Trophoblast cell (in vitro differentiated cells and primary cell): ENCODE results near the gene KDM4B.

Experiments
- DNase-seq, 2 donors: peaks; one replicate each; pipeline ENCODE4 v3.0.0-alpha.2; 2016
- H2AFZ ChIP-seq: 2 replicates; pipeline ENCODE4 v1.6.1; 2013; ENCODE audit warnings: low read length, moderate library complexity, mild to moderate bottlenecking; ENCODE audit not compliant: insufficient read depth, poor library complexity
- H2AK5ac ChIP-seq: 2 replicates; pipeline ENCODE4 v1.6.1; 2013; ENCODE audit warnings: mild to moderate bottlenecking, low read length
- H2BK120ac ChIP-seq: 2 replicates; pipeline ENCODE4 v1.6.1; 2013; ENCODE audit warnings: low read length, mild to moderate bottlenecking, moderate library complexity; ENCODE audit not compliant: insufficient read depth, poor library complexity
- H2BK12ac ChIP-seq: 2 replicates; pipeline ENCODE4 v1.6.1; 2013; ENCODE audit warnings: mild to moderate bottlenecking, low read length, moderate library complexity
- H2BK5ac ChIP-seq: 2 replicates; pipeline ENCODE4 v1.6.1; 2013; ENCODE audit warnings: low read length, low read depth, moderate library complexity, mild to moderate bottlenecking; ENCODE audit not compliant: poor library complexity
- H3K14ac ChIP-seq: 2 replicates; pipeline ENCODE4 v1.6.1; 2013; ENCODE audit warnings: mild to moderate bottlenecking, low read length
- H3K18ac ChIP-seq: 2 replicates; pipeline ENCODE4 v1.6.1; 2013; ENCODE audit warnings: mild to moderate bottlenecking, low read length
- H3K23ac ChIP-seq: 2 replicates; pipeline ENCODE4 v1.6.1; 2013; ENCODE audit warnings: low read length
- H3K27ac ChIP-seq: 2 replicates; pipeline ENCODE4 v1.5.1; 2013; ENCODE audit warnings: low read depth, mild to moderate bottlenecking, inconsistent platforms, low read length, moderate library complexity
- H3K27me3 ChIP-seq: 2 replicates; pipeline ENCODE4 v1.6.1; 2013; ENCODE audit warnings: inconsistent platforms, mild to moderate bottlenecking, low read length, moderate library complexity; ENCODE audit not compliant: insufficient read depth
- H3K36me3 ChIP-seq, 2 experiments: 1 replicate in 1 of 2; 2 replicates in 1 of 2; pipeline ENCODE4 v1.6.1; 2013; ENCODE audit warnings: low read length in 2 of 2, mild to moderate bottlenecking in 2 of 2, moderate library complexity in 1 of 2; ENCODE audit not compliant: insufficient read depth in 2 of 2, control insufficient read depth in 1 of 2
- H3K4ac ChIP-seq: 2 replicates; pipeline ENCODE4 v1.6.1; 2013; ENCODE audit warnings: low read depth, mild to moderate bottlenecking, low read length, moderate library complexity
- H3K4me1 ChIP-seq, 2 experiments: 1 replicate in 1 of 2; 2 replicates in 1 of 2; pipeline ENCODE4 v1.6.1; 2013; ENCODE audit warnings: low read length in 2 of 2, mild to moderate bottlenecking in 2 of 2, moderate library complexity in 1 of 2; ENCODE audit not compliant: insufficient read depth in 2 of 2, control insufficient read depth in 1 of 2
- H3K4me2 ChIP-seq: 2 replicates; pipeline ENCODE4 v1.6.1; 2013; ENCODE audit warnings: inconsistent platforms, mild to moderate bottlenecking, low read length, moderate library complexity
- H3K4me3 ChIP-seq: 2 replicates; pipeline ENCODE4 v1.5.1; 2013; ENCODE audit warnings: mild to moderate bottlenecking, low read depth, low read length, inconsistent platforms
- H3K79me1 ChIP-seq: one replicate; pipeline ENCODE4 v1.6.1; 2013; ENCODE audit warnings: low read length
- H3K79me2 ChIP-seq: 2 replicates; pipeline ENCODE4 v1.6.1; 2013; ENCODE audit warnings: low read length, mild to moderate bottlenecking; ENCODE audit not compliant: control insufficient read depth, insufficient read depth, poor library complexity
- H3K9ac ChIP-seq: 2 replicates; pipeline ENCODE4 v1.6.1; 2013; ENCODE audit warnings: mild to moderate bottlenecking, low read length
- H3K9me3 ChIP-seq: 2 replicates; pipeline ENCODE4 v1.6.1; 2013; ENCODE audit warnings: low read depth, mild to moderate bottlenecking, control low read depth, inconsistent platforms, low read length; ENCODE audit not compliant: insufficient read depth
- H4K12ac ChIP-seq: 2 replicates; pipeline ENCODE4 v1.6.1; 2013; ENCODE audit warnings: low read depth, mild to moderate bottlenecking, low read length, moderate library complexity
- H4K8ac ChIP-seq: 2 replicates; pipeline ENCODE4 v1.6.1; 2013; ENCODE audit warnings: low read depth, mild to moderate bottlenecking, low read length, moderate library complexity
- H4K91ac ChIP-seq: one replicate; pipeline ENCODE4 v1.6.1; 2013; ENCODE audit warnings: low read depth, mild to moderate bottlenecking, low read length, moderate library complexity
- WGBS: extraction: QIAGEN DNeasy Blood & Tissue Kit; methylation state at CpG from one replicate; pipeline ENCODE4 v1.1.7; 2013; ENCODE audit warnings: missing lambda C conversion rate; ENCODE audit not compliant: insufficient read length, insufficient coverage; ENCODE audit errors: extremely low coverage; 5-methylcytosine and 5-hydroxymethylcytosine counted together

The KDM4B gene

DNA sequence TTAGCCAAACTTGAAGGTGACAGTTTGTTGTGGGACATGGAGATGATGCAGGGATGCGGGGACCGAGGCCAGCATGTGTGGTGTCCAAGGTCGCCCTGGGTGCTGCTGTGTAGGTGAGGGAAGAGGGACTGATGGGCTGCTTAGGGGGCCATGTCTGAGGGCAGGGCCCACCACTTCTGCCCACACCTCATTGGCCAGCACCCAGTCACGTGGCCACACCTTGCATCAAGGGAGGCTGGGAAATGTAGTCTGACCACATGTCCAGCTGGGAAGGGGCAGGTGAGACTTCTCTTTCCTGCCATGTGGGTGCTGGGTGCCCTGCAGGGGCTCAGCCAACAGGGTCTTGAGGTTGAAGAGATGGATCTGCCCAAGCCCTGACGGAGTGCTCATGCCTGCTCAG, 88.9 kb downstream of the KDM4B start:
- Histone ChIP-seq H4K12ac (no peak overlapping the region), H3K4me1 (no peaks in the 10 kb centered on the region), H2AK5ac (no peak overlapping the region), H4K91ac (no peak overlapping the region), H4K8ac (no peak overlapping the region), H3K23ac (no peak overlapping the region), H2BK12ac (no peak overlapping the region), H3K4me2 (no peak overlapping the region), H3K9ac (no peak overlapping the region), H3K14ac (no peak overlapping the region), H3K27me3 (no peaks in the 10 kb centered on the region), H2BK5ac (no peak overlapping the region), H2BK120ac (no peak overlapping the region), H3K79me2 (no peaks in the 10 kb centered on the region), H3K9me3 (peaks cover 8% of the 10 kb centered on the region), H3K4me3 (no peak overlapping the region), H3K4ac (no peak overlapping the region), H3K36me3 (peaks cover 77 to 81% of the 10 kb centered on the region in 2 experiments), H2AFZ (no peak overlapping the region), H3K27ac (no peak overlapping the region), H3K79me1 (no peaks in the 10 kb centered on the region), H3K18ac (no peak overlapping the region)
- no peak for DNase-seq
- WGBS, result no CpG with 5 or more reads among the region's 5 CpGs

DNA sequence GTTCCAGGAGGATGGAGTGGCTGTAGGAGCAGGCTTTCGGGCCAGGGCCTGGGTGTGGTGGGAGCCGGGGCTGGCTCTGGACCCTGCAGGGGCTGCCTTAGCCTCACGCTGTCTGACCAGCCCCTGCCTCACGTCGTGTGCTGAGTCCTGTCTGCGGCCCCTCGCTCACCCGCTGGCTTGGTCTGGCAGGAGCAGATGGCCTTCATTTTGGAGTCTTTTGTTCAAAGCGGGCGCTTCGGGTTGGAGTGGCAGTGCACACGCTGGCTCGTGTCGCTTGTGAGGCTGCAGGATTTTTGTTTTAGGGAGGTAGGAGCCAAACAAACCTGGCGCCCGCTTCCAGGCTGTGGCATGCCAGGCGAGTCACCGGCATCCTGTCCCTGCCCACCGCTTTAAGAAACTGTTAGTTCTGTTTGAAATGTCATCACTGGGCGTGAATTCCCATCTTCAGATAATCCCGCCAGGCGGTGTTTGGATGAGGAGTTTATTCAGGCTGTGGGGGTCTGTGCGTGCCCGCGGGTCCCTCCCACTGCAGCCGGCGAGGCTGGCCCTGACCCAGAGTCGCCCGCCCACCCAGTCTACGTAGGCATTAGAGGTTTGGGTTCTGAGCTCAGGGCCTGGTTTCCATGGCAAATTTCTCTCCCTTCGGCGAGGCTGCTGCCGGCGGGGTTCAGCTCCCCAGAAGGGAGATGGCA, 89.8 kb downstream of the KDM4B start:
- Histone ChIP-seq H3K4me1 (no peaks in the 10 kb centered on the region), H2BK12ac (no peak overlapping the region), H3K23ac (no peak overlapping the region), H3K36me3 (peaks cover 75 to 82% of the 10 kb centered on the region in 2 experiments), H2AK5ac (no peak overlapping the region), H3K9me3 (peaks cover 8% of the 10 kb centered on the region), H3K4me2 (no peak overlapping the region), H3K14ac (no peak overlapping the region), H4K12ac (no peak overlapping the region), H3K27ac (no peak overlapping the region), H3K9ac (no peak overlapping the region), H2AFZ (no peak overlapping the region), H2BK5ac (no peak overlapping the region), H3K79me1 (no peaks in the 10 kb centered on the region), H2BK120ac (no peak overlapping the region), H3K4me3 (no peak overlapping the region), H4K91ac (no peak overlapping the region), H3K79me2 (no peaks in the 10 kb centered on the region), H3K4ac (no peak overlapping the region), H3K27me3 (no peaks in the 10 kb centered on the region), H4K8ac (no peak overlapping the region), H3K18ac (no peak overlapping the region)
- DNase-seq, result no peak
- no CpG with 5 or more reads among the region's 34 CpGs for WGBS

DNA sequence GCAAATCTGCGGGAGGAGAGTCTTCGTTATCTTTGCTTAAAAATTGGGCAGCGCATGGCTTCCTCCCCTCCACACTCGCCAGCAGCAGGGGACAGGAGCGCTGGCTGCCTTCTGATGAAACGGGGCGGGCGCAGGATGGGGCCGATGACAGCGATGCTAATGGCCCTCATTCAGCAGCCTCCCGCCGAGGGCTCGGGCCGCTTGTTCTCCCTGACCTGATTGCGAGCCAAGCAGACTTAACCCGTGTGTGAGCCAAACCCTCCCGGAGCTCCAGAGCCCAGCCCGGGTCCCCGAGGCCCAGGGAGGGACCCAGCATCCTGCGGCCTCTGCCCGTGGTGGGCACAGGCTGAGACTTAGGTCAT, 90.3 kb downstream of the KDM4B start:
- no CpG with 5 or more reads among the region's 21 CpGs for WGBS
- H3K27ac ChIP-seq, result no peak overlapping the region
- DNase-seq, result no peak
- H3K4ac ChIP-seq, result no peak overlapping the region
- H3K14ac ChIP-seq, result no peak overlapping the region
- peaks cover 8% of the 10 kb centered on the region for H3K9me3 ChIP-seq
- H2AK5ac ChIP-seq, result no peak overlapping the region
- H3K4me3 ChIP-seq, result no peak overlapping the region
- no peak overlapping the region for H3K9ac ChIP-seq
- no peak overlapping the region for H2BK12ac ChIP-seq
- no peaks in the 10 kb centered on the region for H3K27me3 ChIP-seq
- no peak overlapping the region for H2BK5ac ChIP-seq
- no peak overlapping the region for H2AFZ ChIP-seq
- H3K18ac ChIP-seq, result no peak overlapping the region
- H2BK120ac ChIP-seq, result no peak overlapping the region
- H3K79me2 ChIP-seq, result no peaks in the 10 kb centered on the region
- no peaks in the 10 kb centered on the region for H3K4me1 ChIP-seq
- H3K36me3 ChIP-seq, result peaks cover 75 to 83% of the 10 kb centered on the region in 2 experiments
- H4K12ac ChIP-seq, result no peak overlapping the region
- H4K8ac ChIP-seq, result no peak overlapping the region
- no peaks in the 10 kb centered on the region for H3K79me1 ChIP-seq
- H3K4me2 ChIP-seq, result no peak overlapping the region
- H3K23ac ChIP-seq, result no peak overlapping the region
- H4K91ac ChIP-seq, result no peak overlapping the region

DNA sequence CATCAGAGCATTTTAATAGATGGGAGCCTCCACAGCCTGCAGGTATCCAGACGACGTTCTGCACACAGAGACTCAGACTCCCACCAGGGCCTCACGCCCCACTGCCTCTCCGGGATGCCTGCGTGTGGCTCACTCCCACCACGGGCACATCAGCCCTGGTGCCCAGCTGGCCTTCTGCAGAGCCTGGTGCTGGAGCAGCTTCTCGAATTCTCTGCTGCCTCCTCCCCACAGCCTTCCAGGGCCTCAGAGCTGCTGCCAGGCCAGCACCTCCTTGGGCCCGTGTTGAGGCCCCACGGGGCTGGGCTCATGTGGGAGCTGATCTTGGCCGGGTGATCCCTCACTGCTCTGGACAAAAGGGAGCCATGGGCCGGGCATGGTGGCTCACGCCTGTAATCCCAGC, 90.9 kb downstream of the KDM4B start:
- Histone ChIP-seq H3K23ac (no peak overlapping the region), H2AFZ (no peak overlapping the region)

More for the DNA sequence above, 90.9 kb downstream of the KDM4B start:
- H3K27ac ChIP-seq, result no peak overlapping the region
- H3K4me1 ChIP-seq, result no peaks in the 10 kb centered on the region
- peaks cover 75 to 83% of the 10 kb centered on the region in 2 experiments for H3K36me3 ChIP-seq
- H4K8ac ChIP-seq, result no peak overlapping the region
- H3K18ac ChIP-seq, result no peak overlapping the region
- H2BK12ac ChIP-seq, result no peak overlapping the region
- peaks cover 9% of the 10 kb centered on the region for H3K9me3 ChIP-seq
- DNase-seq, result no peak
- no peak overlapping the region for H2BK5ac ChIP-seq
- no peak overlapping the region for H3K4ac ChIP-seq
- no peak overlapping the region for H2AK5ac ChIP-seq
- H4K91ac ChIP-seq, result no peak overlapping the region
- H3K9ac ChIP-seq, result no peak overlapping the region
- H4K12ac ChIP-seq, result no peak overlapping the region
- H2BK120ac ChIP-seq, result no peak overlapping the region
- no peaks in the 10 kb centered on the region for H3K79me1 ChIP-seq
- no peak overlapping the region for H3K14ac ChIP-seq
- no peaks in the 10 kb centered on the region for H3K27me3 ChIP-seq
- no peak overlapping the region for H3K4me3 ChIP-seq
- WGBS, result no CpG with 5 or more reads among the region's 12 CpGs
- no peaks in the 10 kb centered on the region for H3K79me2 ChIP-seq
- H3K4me2 ChIP-seq, result no peak overlapping the region
